Activated CD4-positive, alpha-beta T cell treated with anti-CD3 and anti-CD28 coated beads, Interleukin-2, amount 50 U/mL, for 1 hour (primary cell): Measurements from ENCODE around the gene COL9A2.
"Not testable (repeated sequence)": the region's sequence is repeated elsewhere in the genome, so short reads cannot be mapped to it uniquely, and the experiment has no call there.

Source experiments
- DNase-seq: peaks from one replicate; pipeline ENCODE4 v3.0.0-alpha.2; 2020

The COL9A2 gene

GRCh38 chr1:40316595-40317393, at the start of gene COL9A2:
TSS of gene COL9A2 (minus strand) at chr1:40317286. CDS start at chr1:40317197, 89 bp downstream.
- DNase-seq, result peak; percentile 57

DNA sequence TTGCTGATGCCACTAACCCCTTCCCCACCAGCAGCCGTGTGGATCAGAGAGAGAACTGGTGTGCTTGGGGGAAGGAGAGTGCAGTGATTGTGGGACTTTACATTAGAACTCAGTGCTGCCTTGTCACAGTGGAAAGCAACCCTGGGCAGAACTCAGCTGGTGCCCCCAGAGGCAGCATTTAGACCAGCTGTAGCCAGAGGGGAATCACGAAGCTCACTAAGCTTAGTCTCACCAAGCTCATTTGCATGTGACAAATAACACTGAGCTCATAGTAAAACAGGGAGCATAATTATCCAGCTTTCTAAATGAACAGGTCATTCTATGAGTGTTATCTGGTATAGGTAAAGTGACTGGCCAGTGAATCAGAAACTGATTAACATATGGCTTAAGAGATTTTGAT, 46.6 kb upstream of the COL9A2 start:
- DNase-seq, result no peak

DNA sequence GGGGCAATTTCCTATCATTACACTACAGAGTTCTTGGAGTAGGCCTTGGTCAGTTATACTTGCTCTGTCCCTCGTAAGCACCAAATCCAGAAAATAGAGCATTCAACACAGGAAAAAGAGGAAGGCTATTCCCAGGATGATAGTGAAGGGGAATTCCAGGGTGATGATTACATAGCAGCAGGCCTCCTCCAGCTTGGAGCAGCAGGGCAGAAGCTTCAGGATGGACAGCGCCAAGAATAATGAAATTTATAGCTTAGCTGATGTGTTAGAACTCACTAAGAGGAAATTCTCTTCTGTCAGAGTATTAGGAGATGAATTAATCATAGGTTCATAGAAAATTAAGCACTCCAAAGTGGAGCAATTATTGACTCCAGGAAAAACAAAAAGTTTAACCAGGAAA, 45.6 kb upstream of the COL9A2 start:
- no peak for DNase-seq

DNA sequence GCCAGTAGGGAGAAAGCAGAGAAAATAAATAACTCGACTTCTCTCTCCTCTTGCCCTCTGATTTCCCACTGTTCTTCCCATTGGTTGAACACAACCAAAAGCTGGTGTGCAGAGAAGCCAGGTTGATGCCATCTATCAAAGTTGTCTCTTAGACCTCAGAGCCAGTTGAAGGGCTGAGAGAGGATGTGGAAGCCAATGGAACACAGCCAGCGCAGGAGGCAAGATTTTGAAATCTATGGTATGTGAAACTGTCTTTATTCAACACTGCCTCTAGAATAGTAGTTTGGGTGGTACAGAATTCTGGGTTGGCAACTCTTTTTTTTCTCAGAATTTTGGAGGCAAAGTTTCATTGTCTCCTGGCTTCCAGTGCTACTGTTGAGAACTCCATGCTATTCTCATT, 45.1 kb upstream of the COL9A2 start:
- DNase-seq, result no peak

- DNase-seq, result no peak
Observed at GRCh38 chr1:40361637-40362036, 44.6 kb upstream of the COL9A2 start.

DNA sequence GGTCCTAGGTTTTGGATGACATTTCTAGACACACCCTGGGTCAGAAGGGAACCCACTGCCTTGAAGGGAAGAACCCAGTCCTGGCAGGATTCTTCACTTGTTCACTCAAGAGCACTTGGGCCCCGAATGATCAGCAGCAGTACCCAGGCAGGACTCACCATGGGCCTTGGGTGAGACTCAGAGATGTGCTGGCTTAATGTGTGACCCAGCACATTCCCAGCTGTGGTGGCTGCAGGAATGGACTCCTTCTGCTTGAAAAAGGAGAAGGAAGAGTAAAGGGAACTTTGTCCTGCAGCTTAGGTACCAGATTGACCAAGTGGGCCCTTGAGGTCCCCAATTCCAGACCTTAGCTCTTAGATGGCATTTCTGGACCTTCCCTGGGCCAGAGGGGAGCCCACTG, 44.1 kb upstream of the COL9A2 start:
- no peak for DNase-seq

- no peak for DNase-seq
Observed at GRCh38 chr1:40360631-40361030, 43.5 kb upstream of the COL9A2 start.

GRCh38 chr1:40357625-40358024, 40.5 kb upstream of the COL9A2 start:
- no peak for DNase-seq

DNA sequence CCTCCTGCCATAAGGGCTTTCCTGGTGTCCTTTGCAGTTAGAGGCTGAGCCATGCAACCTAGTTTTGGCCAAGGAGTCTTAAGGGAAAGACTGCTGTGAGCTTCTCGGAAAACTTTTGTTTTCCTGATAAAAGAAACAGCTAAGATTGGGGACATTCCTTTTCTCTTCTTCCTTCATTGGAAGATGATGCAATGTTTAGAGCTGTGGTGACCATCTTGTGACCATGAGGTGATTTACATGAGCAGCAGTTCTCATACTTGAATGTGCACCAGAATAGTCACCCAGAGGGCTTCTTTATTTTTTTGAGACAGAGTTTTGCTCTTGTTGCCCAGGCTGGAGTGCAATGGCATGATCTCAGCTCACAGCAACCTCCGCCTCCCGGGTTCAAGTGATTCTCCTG, 36.0 kb upstream of the COL9A2 start:
- no peak for DNase-seq

DNA sequence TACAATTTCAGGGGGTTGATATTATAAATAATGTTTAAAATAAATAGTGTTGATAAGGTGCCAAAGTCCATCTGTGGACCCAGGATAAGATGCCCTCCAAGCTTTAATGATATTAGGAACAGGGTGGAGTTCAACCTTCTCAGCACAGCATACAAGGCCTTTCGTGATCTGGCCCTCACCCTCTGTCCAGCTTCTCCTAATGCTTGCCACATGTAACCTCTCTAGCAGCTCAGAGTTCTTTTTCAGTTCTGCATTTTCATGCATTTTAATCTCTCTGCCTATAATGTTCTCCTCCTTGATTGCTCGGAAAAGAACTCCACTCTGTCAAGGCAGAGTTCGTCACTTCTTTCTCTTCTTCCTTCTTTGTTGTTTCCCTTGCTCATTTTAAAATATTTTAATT, 35.0 kb upstream of the COL9A2 start:
- no peak for DNase-seq

DNA sequence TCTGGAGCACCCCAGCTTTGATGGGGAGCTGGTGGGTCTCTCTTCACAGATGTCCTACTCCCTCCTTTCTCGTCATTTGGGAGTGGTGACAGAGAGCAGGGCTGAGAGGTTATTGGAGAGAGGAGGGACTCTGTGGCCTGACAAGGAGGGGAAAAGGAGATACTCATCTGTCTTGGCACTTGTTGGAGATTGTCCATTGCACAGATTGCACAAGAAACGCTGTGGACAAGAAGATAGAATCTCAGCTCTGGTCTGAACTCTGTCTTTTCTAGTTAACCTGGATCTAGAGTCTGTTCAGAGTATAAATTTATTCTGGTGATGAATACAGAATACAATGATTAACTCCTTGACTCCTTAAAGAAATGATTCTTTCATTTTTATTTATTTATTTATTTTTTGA, 34.0 kb upstream of the COL9A2 start:
- DNase-seq, result no peak

- no peak for DNase-seq
Observed at GRCh38 chr1:40350391-40350790, 33.3 kb upstream of the COL9A2 start.

- peak; percentile 6 for DNase-seq
Observed at GRCh38 chr1:40344597-40344996, 27.5 kb upstream of the COL9A2 start.

GRCh38 chr1:40342381-40342717, 25.3 kb upstream of the COL9A2 start:
- not testable (repeated sequence) for DNase-seq

DNA sequence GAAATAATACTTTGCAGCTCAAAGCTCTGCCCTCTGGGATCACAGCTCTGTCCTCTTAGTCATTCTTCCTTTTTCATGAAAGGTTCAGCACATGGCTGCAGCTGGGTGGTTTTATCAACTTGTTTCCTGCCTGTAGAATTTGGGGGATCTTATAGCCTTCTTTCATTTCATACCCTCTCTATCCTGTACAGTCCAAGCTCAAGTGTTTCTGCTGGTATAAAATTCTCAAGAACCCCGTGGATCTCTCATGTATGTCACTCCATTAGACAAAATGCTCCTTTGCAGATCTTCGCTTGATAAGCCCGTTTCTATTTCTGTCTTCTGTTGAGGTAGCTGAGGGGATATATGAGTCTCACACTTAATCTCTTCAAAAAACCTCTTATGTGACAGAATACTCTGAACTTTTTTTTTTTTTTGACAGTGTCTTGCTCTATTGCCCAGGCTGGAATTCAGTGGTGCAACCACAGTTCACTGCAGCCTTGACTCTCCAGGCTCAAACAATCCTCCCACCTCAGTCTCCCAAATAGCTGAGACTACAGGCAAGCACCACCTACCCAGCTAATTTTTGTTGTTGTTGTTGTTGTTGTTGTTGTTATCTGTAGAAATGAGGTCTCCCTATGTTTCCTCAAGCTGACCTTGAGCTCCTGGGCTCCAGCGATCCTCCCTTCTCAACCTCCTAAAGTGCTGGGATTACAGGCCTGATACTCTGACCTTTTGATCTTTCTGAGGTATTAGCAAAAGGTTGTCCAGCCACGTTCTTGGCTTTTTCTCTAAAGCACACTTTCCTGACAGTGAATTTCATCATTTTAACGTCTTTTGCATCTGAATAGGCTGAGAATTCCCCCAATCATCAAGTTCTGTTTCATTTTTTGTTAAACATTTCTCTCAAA, 24.6 kb upstream of the COL9A2 start:
- no peak for DNase-seq

DNA sequence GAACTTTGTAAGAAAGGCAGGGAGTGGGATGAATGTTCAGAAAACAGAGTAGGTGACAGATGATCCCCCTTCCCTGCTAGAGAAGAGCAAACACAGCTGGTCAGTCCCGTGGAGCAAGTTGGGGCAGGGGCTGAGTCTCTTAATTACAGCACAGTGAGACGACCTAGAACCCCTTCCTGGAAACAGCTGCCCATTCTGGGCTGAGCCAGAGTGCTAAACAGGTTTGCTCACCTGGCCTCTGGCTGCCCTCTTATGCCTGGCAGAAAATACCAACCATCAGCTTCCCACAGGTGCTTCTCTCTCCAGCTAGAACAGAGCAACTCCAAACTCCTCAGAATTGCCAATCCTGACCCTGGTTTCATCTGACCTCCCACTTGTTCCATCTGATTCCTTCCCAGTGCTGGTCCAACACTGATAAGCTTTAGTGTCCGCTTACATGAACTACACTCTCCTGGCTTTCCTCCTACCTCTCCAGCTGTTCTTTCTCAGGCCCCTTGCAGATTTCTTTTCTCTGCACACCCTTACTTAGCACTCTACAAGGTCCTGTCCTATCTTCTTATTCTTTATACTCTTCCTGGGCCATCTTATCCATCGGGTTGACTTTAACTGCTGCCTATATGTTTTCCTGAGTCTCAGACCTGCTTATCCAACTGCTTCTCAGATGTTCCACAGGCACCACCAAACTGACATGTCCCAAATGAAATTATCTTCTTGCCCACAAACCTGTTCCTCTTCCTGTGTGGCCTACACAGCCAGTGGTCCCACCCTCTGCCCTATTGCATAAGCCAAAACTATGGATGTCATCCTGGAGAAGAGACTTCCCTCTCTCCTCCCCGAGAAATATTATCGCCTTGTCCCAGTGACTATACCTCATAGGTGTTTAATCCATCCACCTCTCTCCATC, 22.6 kb upstream of the COL9A2 start:
- DNase-seq, result no peak

DNA sequence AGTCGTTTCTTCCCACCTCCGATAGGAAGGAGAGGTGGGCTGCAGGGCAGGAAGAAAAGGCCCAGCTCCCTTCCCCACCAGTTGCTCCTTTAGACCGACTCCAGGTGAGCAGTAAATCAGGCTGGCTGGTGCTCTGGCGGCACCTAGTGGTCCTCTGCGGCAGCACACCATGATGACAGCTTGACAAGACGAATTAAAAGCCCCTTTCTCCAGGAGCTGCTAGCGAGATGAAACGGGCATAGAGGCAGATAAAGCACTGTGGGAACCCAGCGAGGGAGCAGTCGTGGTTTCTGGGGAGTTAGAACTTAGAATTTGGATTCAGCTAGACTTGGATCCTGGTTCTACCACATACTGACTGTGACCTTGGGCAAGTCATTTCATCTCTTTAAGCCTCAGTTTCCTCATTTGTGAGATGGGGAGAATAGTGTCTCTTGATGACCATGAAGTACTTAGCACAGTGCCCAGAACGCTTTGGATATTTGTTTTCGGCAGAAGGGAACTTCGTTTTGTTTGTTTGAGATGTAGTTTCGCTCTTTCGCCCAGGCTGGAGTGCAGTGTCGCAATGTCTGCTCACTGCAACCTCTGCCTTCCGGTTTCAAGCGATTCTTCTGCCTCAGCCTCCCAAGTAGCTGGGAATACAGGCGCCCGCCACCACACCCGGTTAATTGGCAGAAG, 21.8 kb upstream of the COL9A2 start:
- DNase-seq, result peak; percentile 90

DNA sequence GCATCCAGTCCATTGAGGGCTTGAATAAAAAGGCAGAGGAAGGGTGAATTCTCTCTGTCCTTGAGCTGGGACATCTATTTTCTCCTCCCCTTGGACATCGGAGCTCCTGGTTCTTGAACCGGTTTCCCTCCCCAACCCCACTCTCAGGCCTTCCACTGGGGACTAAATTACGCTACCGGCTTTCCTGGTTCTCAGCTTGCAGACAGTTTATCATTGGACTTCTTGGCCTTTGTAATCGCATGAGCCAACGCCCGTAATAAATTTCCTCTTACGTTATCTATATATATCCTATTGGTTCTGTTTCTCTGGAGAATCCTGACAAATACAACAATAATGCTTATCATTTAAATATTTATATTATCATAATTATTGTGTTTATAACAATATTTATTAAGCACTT, 20.4 kb upstream of the COL9A2 start:
- no peak for DNase-seq

DNA sequence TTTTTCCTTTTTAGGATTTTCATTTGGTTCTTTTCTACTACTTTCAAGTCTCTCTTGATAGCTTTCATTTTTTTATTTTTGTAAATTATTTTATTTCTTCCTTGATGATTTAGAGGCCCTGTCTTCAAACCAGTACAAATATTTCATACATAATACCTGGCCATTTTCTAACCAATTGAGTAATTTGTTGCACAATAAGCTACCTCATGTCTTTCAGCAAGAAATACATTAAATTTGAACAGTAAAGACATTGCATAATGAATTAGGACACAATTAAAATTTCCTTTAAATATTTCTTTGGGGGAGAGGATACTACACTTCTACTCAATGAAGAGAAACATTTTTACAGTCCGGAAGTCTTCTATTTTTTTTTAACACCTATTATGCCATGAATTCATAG, 15.6 kb upstream of the COL9A2 start:
- DNase-seq, result no peak

DNA sequence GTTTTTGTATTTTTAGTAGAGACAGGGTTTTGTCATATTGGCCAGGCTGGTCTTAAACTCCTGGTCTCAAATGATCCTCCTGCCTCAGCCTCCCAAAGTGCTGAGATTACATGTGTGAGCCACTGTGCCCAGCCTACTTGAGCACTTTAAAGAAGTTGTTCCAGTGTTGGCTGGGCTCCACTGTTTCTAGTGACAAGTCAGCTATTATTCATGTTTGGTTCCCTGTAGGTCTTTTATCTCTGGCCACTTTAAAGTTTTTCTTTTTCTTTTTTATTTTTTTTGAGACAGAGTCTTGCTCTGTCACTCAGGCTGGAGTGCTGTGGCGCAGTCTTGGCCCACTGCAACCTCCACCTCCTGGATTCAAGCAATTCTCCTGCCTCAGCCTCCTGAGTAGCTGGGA, 14.3 kb upstream of the COL9A2 start:
- not testable (repeated sequence) for DNase-seq

- DNase-seq, result no peak
Observed at GRCh38 chr1:40318970-40319621, 2.0 kb upstream of the COL9A2 start.

DNA sequence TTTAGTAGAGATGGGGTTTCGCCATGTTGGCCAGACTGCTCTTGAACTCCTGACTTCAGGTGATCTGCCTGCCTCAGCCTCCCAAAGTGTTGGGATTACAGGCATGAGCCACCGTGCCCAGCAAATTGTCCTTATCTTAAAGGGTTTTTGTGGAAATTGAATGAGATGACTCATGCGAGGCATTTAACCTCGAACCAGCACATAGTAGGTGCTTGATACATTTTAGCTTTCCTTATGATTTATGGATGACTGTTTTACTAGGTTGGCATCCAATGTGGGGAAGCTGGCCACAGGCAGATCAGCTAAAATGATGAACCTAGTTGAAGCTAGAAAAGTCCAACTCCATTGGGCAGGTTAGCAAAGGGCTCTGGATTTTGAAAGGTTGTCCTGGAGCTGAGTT, 1.4 kb upstream of the COL9A2 start:
- no peak for DNase-seq
